GM12874 (cell line): Measurements from ENCODE around the gene HTT.

Experiments used
- TF ChIP-seq, protein P1 (sequence below): IDR thresholded peaks from 2 replicates; pipeline ENCODE4 v1.5.1; 2011; ENCODE audit warnings: low read depth, mild to moderate bottlenecking, control low read depth, low read length, moderate library complexity; ENCODE audit not compliant: insufficient read depth

HTT gene

DNA sequence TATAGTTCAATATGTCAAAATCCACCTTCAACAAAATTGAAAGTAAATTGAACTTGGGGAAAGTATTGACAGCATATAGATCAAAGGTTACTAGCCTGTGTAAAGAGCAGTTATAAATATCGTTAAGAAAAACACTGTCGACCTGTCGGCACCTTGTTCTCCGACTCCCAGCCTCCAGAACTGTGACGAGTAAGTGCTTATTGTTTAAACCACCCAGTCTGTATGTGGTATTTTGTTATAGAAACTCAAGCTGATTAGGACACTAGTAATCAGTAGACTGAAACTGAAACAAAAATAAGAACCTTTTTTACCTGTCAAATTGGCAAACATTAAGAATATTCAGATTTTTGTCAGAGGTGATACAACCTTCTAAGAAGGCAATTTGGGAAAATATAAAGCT is 17.0 kb downstream of the HTT start:
- TF ChIP-seq, protein P1, sequence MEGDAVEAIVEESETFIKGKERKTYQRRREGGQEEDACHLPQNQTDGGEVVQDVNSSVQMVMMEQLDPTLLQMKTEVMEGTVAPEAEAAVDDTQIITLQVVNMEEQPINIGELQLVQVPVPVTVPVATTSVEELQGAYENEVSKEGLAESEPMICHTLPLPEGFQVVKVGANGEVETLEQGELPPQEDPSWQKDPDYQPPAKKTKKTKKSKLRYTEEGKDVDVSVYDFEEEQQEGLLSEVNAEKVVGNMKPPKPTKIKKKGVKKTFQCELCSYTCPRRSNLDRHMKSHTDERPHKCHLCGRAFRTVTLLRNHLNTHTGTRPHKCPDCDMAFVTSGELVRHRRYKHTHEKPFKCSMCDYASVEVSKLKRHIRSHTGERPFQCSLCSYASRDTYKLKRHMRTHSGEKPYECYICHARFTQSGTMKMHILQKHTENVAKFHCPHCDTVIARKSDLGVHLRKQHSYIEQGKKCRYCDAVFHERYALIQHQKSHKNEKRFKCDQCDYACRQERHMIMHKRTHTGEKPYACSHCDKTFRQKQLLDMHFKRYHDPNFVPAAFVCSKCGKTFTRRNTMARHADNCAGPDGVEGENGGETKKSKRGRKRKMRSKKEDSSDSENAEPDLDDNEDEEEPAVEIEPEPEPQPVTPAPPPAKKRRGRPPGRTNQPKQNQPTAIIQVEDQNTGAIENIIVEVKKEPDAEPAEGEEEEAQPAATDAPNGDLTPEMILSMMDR = no peak

DNA sequence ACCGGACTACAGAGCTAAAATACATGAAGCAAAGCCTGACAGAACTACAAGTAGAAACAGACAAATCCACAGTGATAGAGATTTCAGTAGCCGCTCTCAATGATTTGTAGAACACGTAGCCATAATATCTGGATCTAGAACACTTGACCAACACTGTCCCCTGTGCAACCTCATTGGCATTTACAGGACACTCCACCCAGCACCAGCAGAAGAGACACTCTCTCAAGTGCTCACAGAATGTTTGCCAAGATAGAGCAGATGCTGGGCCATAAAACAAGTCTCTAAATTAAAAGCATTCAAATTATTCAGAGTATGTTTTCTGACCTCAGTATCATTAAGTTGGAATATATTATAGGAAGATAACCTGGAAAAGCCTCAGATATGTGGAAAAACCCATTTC is 21.7 kb downstream of the HTT start:
- TF ChIP-seq, protein P1 = no peak

DNA sequence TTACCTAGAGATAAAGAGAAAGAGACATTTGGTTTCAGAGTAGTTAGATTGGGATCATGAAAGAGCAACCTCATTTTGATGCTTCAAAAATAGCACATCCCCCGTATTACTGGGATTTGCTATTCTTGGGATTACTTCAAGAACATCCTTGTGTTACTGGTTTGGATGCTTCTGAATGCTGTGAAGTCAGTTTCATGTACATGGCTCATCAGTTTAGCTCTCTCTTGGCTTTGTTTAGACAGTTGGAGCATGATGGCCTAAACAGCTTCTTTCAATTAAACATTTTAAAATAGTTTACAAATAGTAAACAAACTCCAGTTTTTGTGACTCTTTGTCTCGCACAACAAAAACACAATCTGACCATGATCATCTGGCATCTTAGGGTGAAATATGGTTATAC is 23.9 kb downstream of the HTT start:
- TF ChIP-seq, protein P1 = no peak

DNA sequence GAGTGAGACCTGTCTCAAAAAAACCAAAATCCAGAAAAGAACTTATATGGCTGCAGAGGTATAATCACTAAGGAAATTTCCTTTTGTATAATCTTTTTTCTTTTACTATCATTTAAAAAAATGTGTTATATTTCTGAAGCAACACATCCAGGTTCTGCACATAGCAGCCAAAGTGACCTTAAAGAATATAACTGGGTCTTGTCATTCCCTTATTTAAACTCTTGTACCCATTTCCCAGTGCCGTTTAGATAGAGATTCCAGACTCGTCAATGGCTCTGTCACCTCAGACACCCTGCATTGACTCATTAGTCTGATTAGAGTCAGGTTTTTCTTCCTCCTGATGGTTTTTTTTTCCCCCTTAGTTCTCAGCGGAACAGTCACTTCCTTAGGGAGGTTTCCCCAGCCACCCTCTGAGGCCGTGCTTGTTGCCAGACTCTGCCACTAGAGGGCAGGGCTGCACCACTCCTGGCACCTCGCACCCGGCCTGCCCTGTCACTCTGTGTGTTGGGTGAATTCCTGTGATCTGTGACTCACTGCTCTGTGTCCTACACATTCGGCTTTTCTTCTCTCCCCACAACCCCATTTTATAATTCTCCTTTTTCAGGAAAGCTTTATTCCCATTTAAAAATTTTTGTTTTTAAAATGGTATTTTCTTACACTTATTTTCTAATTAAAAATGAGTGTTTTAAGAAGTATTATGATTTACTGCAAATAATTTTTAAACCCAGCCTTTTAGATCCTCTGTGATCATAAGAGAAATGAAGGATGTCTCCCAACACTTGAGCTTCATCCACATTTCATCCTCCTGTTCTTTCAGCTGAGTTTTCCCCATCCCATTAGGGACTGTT is 32.1 kb downstream of the HTT start:
- TF ChIP-seq, protein P1 = peak; percentile 95

DNA sequence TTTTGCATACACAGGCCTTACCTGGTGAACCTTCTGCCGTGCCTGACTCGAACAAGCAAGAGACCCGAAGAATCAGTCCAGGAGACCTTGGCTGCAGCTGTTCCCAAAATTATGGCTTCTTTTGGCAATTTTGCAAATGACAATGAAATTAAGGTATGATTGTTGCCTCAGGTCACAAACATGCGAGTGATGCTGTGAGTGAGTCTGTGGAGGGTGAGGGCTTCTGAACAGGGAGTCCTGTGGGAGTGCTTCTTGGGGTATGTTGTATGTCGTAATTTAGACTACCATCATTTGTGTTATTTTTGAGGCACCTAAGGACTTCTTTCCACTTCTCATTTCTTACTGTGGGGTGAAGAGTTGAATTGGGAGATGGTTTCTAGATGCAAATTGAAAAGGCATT is 32.8 kb downstream of the HTT start:
- TF ChIP-seq, protein P1 = no peak

DNA sequence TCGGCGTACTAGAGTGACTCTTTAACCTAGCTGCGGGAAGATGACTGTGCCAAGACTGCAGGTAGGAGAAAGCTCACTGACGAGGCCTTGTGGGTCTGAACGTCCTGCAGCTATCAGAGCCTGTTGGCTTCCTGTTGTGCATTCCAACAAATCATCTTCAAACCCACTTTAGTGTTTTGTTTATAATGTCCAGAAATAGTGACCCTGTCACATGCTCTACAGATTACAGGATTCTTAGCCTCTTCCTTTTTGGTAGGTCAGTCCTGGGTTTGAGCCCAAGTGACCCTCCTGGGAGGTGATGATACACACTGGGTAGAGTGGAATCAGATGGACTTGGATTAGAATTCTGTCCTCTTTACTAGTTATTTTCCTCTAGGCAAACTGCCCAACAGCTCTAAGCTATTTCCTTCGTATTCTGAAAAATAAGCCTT is 33.2 kb downstream of the HTT start:
- TF ChIP-seq, protein P1 = no peak

DNA sequence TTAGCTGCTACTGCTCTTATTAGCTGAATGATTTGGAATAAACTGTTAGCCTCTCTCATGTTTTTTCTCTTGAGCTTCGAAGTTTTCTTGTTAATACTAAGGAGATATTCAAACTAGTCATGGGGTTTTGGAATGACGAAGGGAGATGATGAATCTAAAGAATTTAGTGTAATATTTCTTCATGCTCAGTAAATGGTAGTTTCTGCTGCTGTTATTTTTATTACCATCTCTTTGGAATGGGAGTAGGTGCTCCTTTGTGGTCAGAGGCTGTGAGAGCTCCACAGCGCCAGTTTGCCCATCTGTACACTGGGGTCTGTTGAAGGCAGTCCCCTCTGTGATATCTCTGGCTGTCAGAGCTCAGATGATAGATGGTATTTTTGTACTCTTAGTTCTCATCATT is 33.7 kb downstream of the HTT start:
- TF ChIP-seq, protein P1 = no peak
